Fibroblast of lung (primary cell): ENCODE measurements around the gene IL13.

Source experiments
- CTCF ChIP-seq, 2 donors: IDR thresholded peaks in 1 of 2; conservative IDR thresholded peaks in 1 of 2; 1 replicate in 1 of 2; 2 replicates in 1 of 2; pipeline ENCODE4 v1.5.1; 2011 to 2012; ENCODE audit warnings: low read length in 2 of 2, control low read depth in 1 of 2, inconsistent platforms in 1 of 2, low read depth in 1 of 2, mild to moderate bottlenecking in 1 of 2
- EZH2 ChIP-seq: IDR thresholded peaks from 2 replicates; pipeline ENCODE4 v1.5.1; 2012; ENCODE audit warnings: low read length, control low read depth, mild to moderate bottlenecking; ENCODE audit errors: missing control alignments

GRCh38 chr5:132704875-132705274, 46.9 kb downstream of the IL13 start:
- TF ChIP-seq CTCF (conservative IDR thresholded peaks at IDR 0.05 in 1 of 2, IDR thresholded peaks at IDR 0.05 in 1 of 2; ENCODE audit: low read depth in 1 of 2, low read length in 2 of 2) (no peak), EZH2 (no peak)
